Cardiac muscle cell (in vitro differentiated cells and primary cell): Measurements from ENCODE around the gene ABCD2. TPM values are rescaled to one million over a fixed set of nuclear protein-coding genes. Genes with fewer than 3 reads are reported as not detected.
"Not testable (repeated sequence)": the region's sequence is repeated elsewhere in the genome, so short reads cannot be mapped to it uniquely, and the experiment has no call there.

Experiments used
- DNase-seq, 2 donors: peaks; one replicate each; pipeline versions ENCODE4 v3.0.0 to v3.0.0-alpha.2; 2010 to 2017; ENCODE audit warnings: low read depth in 1 of 2, low spot score in 1 of 2
- H3K27ac ChIP-seq: fragments of 200-600 bp; sonication (generic); 2 replicates; pipeline ENCODE4 v1.5.1; 2016
- H3K27me3 ChIP-seq: fragments of 200-600 bp; sonication (generic); 2 replicates; pipeline ENCODE4 v1.6.0; 2016; ENCODE audit warnings: control low read depth
- H3K36me3 ChIP-seq: fragments of 200-600 bp; sonication (generic); 2 replicates; pipeline ENCODE4 v1.5.1; 2016; ENCODE audit warnings: control low read depth
- H3K4me1 ChIP-seq: fragments of 200-600 bp; sonication (generic); 2 replicates; pipeline ENCODE4 v1.8.1; 2017; ENCODE audit warnings: low read depth, mild to moderate bottlenecking, mixed run types
- H3K4me3 ChIP-seq: fragments of 200-600 bp; sonication (generic); 2 replicates; pipeline ENCODE4 v1.5.1; 2016; ENCODE audit warnings: mild to moderate bottlenecking
- H3K9me3 ChIP-seq: fragments of 200-600 bp; sonication (generic); 2 replicates; pipeline ENCODE4 v1.5.1; 2017; ENCODE audit warnings: low read depth, mild to moderate bottlenecking, control low read depth
- CTCF ChIP-seq: IDR thresholded peaks from 2 replicates; pipeline ENCODE4 v1.5.1; 2012; ENCODE audit warnings: low read depth, mild to moderate bottlenecking, low read length
- polyA plus RNA-seq: library from polyadenylated mRNA; unstranded; fragments of >200 nt; fragmentation: Nextera tagmentation; extraction: Ambion mirVana; gene quantifications from 2 replicates; pipeline ENCODE4 v1.2.1, GENCODE V29; 2016
- total RNA-seq: library from RNA; depleted of rRNA; stranded (reverse); fragments of >200 nt; gene quantifications from 2 replicates; pipeline ENCODE4 v1.2.3, GENCODE V29; 2016

The ABCD2 gene
- total and polyA plus RNA-seq, 2 experiments from 2014 or later = 0.12 to 0.15 TPM

GRCh38 chr12:39541471-39541870 lies 78.1 kb downstream of the ABCD2 start:
- no peak for TF ChIP-seq CTCF
- Histone ChIP-seq H3K27me3 (no peaks in the 10 kb centered on the region), H3K4me1 (no peaks in the 10 kb centered on the region), H3K9me3 (no peaks in the 10 kb centered on the region), H3K4me3 (no peak overlapping the region), H3K27ac (no peak overlapping the region), H3K36me3 (no peaks in the 10 kb centered on the region)
- DNase-seq = no peak

- TF ChIP-seq CTCF = no peak
- H3K36me3 ChIP-seq = no peaks in the 10 kb centered on the region
- no peaks in the 10 kb centered on the region for H3K27me3 ChIP-seq
- no peak overlapping the region for H3K4me3 ChIP-seq
- no peak overlapping the region for H3K27ac ChIP-seq
- DNase-seq = no peak
- H3K4me1 ChIP-seq = no peaks in the 10 kb centered on the region
- H3K9me3 ChIP-seq = no peaks in the 10 kb centered on the region
These were observed 80.9 kb downstream of the ABCD2 start for GRCh38 chr12:39538679-39539104.

DNA sequence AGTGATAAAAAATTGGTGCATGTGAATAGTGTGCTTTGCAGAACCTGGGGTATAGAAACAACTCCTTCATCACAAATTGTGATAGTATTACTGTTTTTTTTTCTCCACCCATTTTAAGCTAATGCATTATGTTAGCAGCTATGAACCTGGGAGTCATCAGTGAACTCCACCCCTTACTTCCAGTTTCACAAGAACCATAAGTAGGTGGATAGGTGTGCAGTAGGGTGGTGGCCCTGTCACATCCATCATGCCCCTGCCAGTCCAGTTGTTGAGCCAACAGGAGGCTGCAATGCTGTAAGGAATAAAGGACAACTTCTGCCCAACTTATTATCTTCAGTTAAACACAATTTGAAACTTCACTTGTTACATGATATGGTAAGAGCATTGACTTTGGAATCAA lies 85.7 kb downstream of the ABCD2 start:
- no peak for DNase-seq
- Histone ChIP-seq H3K27ac (no peak overlapping the region), H3K4me1 (no peaks in the 10 kb centered on the region), H3K4me3 (no peak overlapping the region), H3K9me3 (no peaks in the 10 kb centered on the region), H3K36me3 (no peaks in the 10 kb centered on the region), H3K27me3 (no peaks in the 10 kb centered on the region)
- no peak for TF ChIP-seq CTCF

GRCh38 chr12:39532448-39532847 lies 87.2 kb downstream of the ABCD2 start:
- no peak for DNase-seq
- Histone ChIP-seq H3K4me3 (no peak overlapping the region), H3K9me3 (no peaks in the 10 kb centered on the region), H3K27me3 (no peaks in the 10 kb centered on the region), H3K36me3 (no peaks in the 10 kb centered on the region), H3K4me1 (no peaks in the 10 kb centered on the region), H3K27ac (no peak overlapping the region)
- TF ChIP-seq CTCF = no peak

- Histone ChIP-seq H3K9me3 (no peaks in the 10 kb centered on the region), H3K4me1 (no peaks in the 10 kb centered on the region), H3K27me3 (no peaks in the 10 kb centered on the region), H3K4me3 (no peak overlapping the region), H3K36me3 (no peaks in the 10 kb centered on the region), H3K27ac (no peak overlapping the region)
- TF ChIP-seq CTCF = no peak
- DNase-seq = no peak
These were observed 92.6 kb downstream of the ABCD2 start for GRCh38 chr12:39526974-39527373.

- not testable (repeated sequence) for H3K36me3 ChIP-seq, H3K4me1 ChIP-seq, H3K9me3 ChIP-seq, H3K27me3 ChIP-seq, H3K4me3 ChIP-seq, DNase-seq, H3K27ac ChIP-seq
These were observed 97.4 kb downstream of the ABCD2 start for GRCh38 chr12:39522167-39522566.
